Spleen (tissue), 11 donors: ENCODE results near the gene TRIM41. TPM values are rescaled to one million over a fixed set of nuclear protein-coding genes. Genes with fewer than 3 reads are reported as not detected.

Experiments
- DNase-seq: peaks from one replicate; pipeline ENCODE4 v3.0.0-alpha.2; 2020
- H3K27ac ChIP-seq, 8 donors: fragments of 200-600 bp; sonication (generic) in 7 of 8; 1 replicate in 4 of 8; 2 replicates in 4 of 8; pipeline versions ENCODE4 v1.5.0 to v1.8.0; 2016 to 2021; ENCODE audit warnings: inconsistent platforms in 4 of 8, mild to moderate bottlenecking in 4 of 8, moderate library complexity in 1 of 8
- H3K27me3 ChIP-seq, 7 donors: fragments of 200-600 bp; sonication (generic) in 6 of 7; replicated peaks in 1 of 7; 1 replicate in 4 of 7; 2 replicates in 3 of 7; pipeline versions ENCODE4 v1.5.0 to v1.8.0; 2016 to 2021; ENCODE audit warnings: inconsistent platforms in 3 of 7, mild to moderate bottlenecking in 1 of 7
- H3K36me3 ChIP-seq, 6 donors: fragments of 200-600 bp; sonication (generic) in 5 of 6; 1 replicate in 4 of 6; 2 replicates in 2 of 6; pipeline versions ENCODE4 v1.5.0 to v1.8.0; 2016 to 2021; ENCODE audit warnings: inconsistent platforms in 2 of 6
- H3K4me1 ChIP-seq, 6 donors: fragments of 200-600 bp; sonication (generic) in 5 of 6; 1 replicate in 3 of 6; 2 replicates in 3 of 6; pipeline versions ENCODE4 v1.5.0 to v1.8.0; 2016 to 2021; ENCODE audit warnings: inconsistent platforms in 3 of 6
- H3K4me3 ChIP-seq, 8 donors: fragments of 200-600 bp; sonication (generic) in 7 of 8; 1 replicate in 4 of 8; 2 replicates in 4 of 8; pipeline versions ENCODE4 v1.5.0 to v1.8.0; 2016 to 2021; ENCODE audit warnings: inconsistent platforms in 4 of 8, mild to moderate bottlenecking in 4 of 8, moderate library complexity in 2 of 8
- H3K9me3 ChIP-seq, 8 donors: fragments of 200-600 bp; sonication (generic) in 7 of 8; 1 replicate in 4 of 8; 2 replicates in 4 of 8; pipeline versions ENCODE4 v1.5.0 to v1.8.0; 2016 to 2021; ENCODE audit warnings: inconsistent platforms in 4 of 8
- CTCF ChIP-seq, 11 experiments: fragments of 200-600 bp in 7 of 11; fragments of 450-650 bp in 4 of 11; sonication (generic) in 4 of 11; IDR thresholded peaks in 8 of 11; conservative IDR thresholded peaks in 3 of 11; 1 replicate in 7 of 11; 2 replicates in 4 of 11; pipeline versions ENCODE4 v1.4.0 to v1.8.0; 2016 to 2021; ENCODE audit warnings: antibody characterized with exemption in 11 of 11, inconsistent platforms in 4 of 11, mild to moderate bottlenecking in 1 of 11
- POLR2A ChIP-seq, 3 donors: fragments of 450-650 bp; IDR thresholded peaks; one replicate each; pipeline ENCODE4 v1.5.1; 2017; ENCODE audit warnings: antibody characterized with exemption in 3 of 3, mild to moderate bottlenecking in 1 of 3
- POLR2AphosphoS5 ChIP-seq, 3 donors: sonication (generic); formaldehyde crosslinking; IDR thresholded peaks; one replicate each; pipeline ENCODE4 v1.5.1; 2017; ENCODE audit warnings: antibody characterized with exemption in 3 of 3
- WGBS, 5 donors: extraction: QIAGEN DNeasy Blood & Tissue Kit in 3 of 5; methylation state at CpG; one replicate each; pipeline versions ENCODE4 v1.1.5 to v1.1.7; 2013 to 2018; 5-methylcytosine and 5-hydroxymethylcytosine counted together
- intact Hi-C: fragments of 100-400 bp; cut with DNase I; formaldehyde crosslinking; loops from one replicate; pipeline ENCODE4 v1.15.0; 2023; ENCODE audit warnings: low total_unique reads
- polyA plus RNA-seq, 3 donors: library from polyadenylated mRNA; stranded (reverse); fragments of 200-250 nt; gene quantifications; one replicate each; pipeline ENCODE4 v1.2.1, GENCODE V29; 2013
- total RNA-seq, 7 donors: library from RNA; depleted of rRNA in 3 of 7; stranded (reverse); fragments of >200 nt in 3 of 7; fragmentation: NEBNext Ultra II Directional in 4 of 7; extraction: Animal tissue kit (Norgen Biotek cat#: 25700) in 4 of 7; gene quantifications; one replicate each; pipeline versions ENCODE4 v1.1.0 to v1.2.1, GENCODE V29; 2016 to 2021
- donor health status: healthy with polysubstance abuse.
- donor health status: DM: no; HTN: no; CAD: no; lungs with moderate emphysema.
- donor health status: DM: no; HTN: no; CAD: no.
- donor health status: Bipolar disorder and iron deficiency.
- donor health status: healthy.
- donor health status: DM: no; HTN: no; CAD: no.
- donor health status: DM: yes; HTN: yes; CAD: no.

Gene TRIM41
- total and polyA plus RNA-seq, 10 donors, result 12.5 to 34.1 (median 24.6) TPM

- H3K4me1 ChIP-seq, result peaks cover 0 to 22% (median 10%) of the 10 kb centered on the region in 6 donors
- no peak overlapping the region for H3K4me3 ChIP-seq
- TF ChIP-seq CTCF (IDR thresholded peaks at IDR 0.05 in 8 of 11, conservative IDR thresholded peaks at IDR 0.05 in 3 of 11), result no peak
- peak in 1 of 3 donors; percentile 9 for TF ChIP-seq POLR2AphosphoS5 (IDR thresholded peaks at IDR 0.05)
- TF ChIP-seq POLR2A (IDR thresholded peaks at IDR 0.05), result no peak
- 54 to 69% (median 62%) methylated on average over 9 of the region's 9 CpGs for WGBS, 5 donors
- no peaks in the 10 kb centered on the region for H3K9me3 ChIP-seq
- H3K27me3 ChIP-seq, result peaks cover 0 to 11% (median 0%) of the 10 kb centered on the region in 7 donors
- H3K36me3 ChIP-seq, result no peaks in the 10 kb centered on the region
- no peak overlapping the region for H3K27ac ChIP-seq
- peak; percentile 60 for DNase-seq
- intact Hi-C loops, result no loop called here
These were observed 24.1 kb upstream of the TRIM41 start for GRCh38 chr5:181198905-181199519.

GRCh38 chr5:181199881-181200638 is 23.0 kb upstream of the TRIM41 start:
- TF ChIP-seq POLR2AphosphoS5 (IDR thresholded peaks at IDR 0.05) (no peak), CTCF (IDR thresholded peaks at IDR 0.05 in 8 of 11, conservative IDR thresholded peaks at IDR 0.05 in 3 of 11) (no peak), POLR2A (IDR thresholded peaks at IDR 0.05) (no peak)
- H3K4me1 ChIP-seq, result peaks cover 6 to 33% (median 20%) of the 10 kb centered on the region in 6 donors
- DNase-seq, result peak; percentile 57
- intact Hi-C loops, result no loop called here
- 78 to 86% (median 80%) methylated on average over 8 to 12 of the region's 12 CpGs for WGBS, 5 donors
- H3K9me3 ChIP-seq, result no peaks in the 10 kb centered on the region
- no peak overlapping the region for H3K27ac ChIP-seq
- H3K4me3 ChIP-seq, result no peak overlapping the region
- H3K36me3 ChIP-seq, result no peaks in the 10 kb centered on the region
- H3K27me3 ChIP-seq, result peaks cover 0 to 22% (median 7%) of the 10 kb centered on the region in 7 donors

- Histone ChIP-seq H3K27ac (no peak overlapping the region), H3K4me3 (no peak overlapping the region), H3K36me3 (no peaks in the 10 kb centered on the region), H3K9me3 (no peaks in the 10 kb centered on the region), H3K27me3 (peaks cover 0 to 26% (median 11%) of the 10 kb centered on the region in 7 donors), H3K4me1 (peaks cover 10 to 40% (median 28%) of the 10 kb centered on the region in 6 donors)
- DNase-seq, result peak; percentile 14
- TF ChIP-seq POLR2AphosphoS5 (IDR thresholded peaks at IDR 0.05) (no peak), POLR2A (IDR thresholded peaks at IDR 0.05) (no peak), CTCF (IDR thresholded peaks at IDR 0.05 in 8 of 11, conservative IDR thresholded peaks at IDR 0.05 in 3 of 11) (no peak)
- WGBS, 5 donors, result 57 to 71% (median 64%) methylated on average over 4 of the region's 4 CpGs
- intact Hi-C loops, result no loop called here
These were observed 22.3 kb upstream of the TRIM41 start for GRCh38 chr5:181200816-181201215.
